ENCODE measurements around the gene BRD4.

The BRD4 gene

DNA sequence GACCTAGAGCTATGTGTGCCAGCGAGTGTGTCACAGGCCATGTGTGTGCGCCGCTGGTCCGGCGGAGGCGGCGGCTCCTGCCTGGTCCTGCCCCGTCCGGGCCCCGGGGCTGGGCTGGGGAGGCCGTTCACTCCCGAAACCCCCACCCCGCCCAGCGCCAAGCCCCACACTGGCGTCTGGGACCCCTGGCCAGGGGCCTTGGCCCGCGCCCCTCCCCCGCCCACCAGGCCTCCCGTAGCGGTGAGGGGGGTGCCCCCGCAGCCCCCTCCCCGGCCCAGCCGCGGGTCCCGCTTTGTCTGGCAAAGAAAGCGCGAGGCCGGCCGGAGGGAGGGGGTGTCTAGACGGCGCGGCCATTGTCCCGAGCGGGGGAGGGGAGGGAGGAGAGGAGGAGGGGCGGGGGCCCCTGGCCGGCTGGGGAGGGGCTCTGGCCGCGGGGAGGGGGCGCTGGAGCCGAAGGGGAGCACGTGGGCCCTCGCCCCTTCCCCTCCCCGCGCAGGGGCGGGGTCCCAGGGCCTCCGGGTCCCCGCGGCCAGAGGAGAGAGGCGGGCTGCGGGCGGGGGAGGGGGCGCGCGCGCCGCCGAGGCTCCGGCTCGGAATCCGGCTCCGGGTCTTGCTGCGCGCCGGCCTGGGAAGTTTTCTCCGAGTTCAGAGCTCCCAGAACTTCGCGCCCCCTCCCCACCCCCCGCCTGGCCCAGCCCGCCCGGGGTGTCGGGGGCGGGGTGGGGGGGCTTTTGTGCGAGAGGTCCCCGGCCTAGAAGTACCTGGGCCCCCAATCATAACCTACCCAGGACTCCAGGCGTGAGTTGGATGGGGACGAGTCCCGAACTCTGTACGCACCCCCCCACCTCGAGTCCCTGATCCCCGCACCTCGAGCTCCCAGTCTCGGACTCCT, 132.4 kb downstream of the BRD4 start:
- peak overlapping the region; percentile 95 for H3K4me2 ChIP-seq

DNA sequence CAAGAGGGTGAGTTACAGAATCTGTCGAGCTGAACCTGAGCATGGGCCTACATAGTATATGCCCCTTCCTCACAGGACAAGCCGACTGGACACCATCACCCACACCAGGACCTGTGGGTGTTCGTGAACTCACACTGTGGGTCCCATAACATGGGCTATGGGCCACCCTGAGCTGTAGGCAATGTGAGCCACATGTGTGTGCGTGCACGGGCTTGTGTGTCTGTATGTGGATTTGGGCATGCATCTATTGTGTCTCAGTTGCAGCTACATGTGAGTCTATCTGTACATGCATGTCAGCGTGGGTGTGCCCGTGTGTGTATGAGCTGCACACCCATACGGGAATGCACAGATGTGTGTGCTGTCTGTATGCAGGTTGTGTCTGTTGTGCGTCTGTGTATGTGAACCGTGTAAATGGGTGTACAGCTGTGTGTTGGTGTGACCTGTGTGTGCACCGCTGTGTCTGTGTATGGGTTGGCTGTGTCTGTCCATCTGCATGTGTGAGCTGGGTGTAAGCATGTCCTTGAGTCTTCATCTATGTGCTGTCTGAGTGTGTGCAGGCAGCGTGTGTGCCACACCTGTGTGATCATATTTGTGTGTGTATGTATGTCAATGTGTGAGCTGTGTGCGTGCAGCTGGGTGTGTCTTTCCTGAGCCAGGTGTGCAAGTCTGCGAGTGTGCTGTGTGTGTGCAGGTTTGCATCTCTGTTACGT, 133.2 kb downstream of the BRD4 start:
- H3K4me1 ChIP-seq: peaks cover 69% of the 10 kb centered on the region
- peaks cover 48% of the 10 kb centered on the region for H4K20me1 ChIP-seq
- peak overlapping the region; percentile 95 for H3K4me2 ChIP-seq
- H3K36me3 ChIP-seq: peaks cover 15% of the 10 kb centered on the region
- peak overlapping the region; percentile 96 for H3K4me3 ChIP-seq
- H3K9me3 ChIP-seq: no peaks in the 10 kb centered on the region
- no peak for TF ChIP-seq Cebpa-rat (IDR thresholded peaks at IDR 0.05)
- H3K9ac ChIP-seq: peak overlapping the region; percentile 92
- H3K27ac ChIP-seq: peak overlapping the region; percentile 94
- H3K27me3 ChIP-seq: no peaks in the 10 kb centered on the region

More for the DNA sequence above, 132.4 kb downstream of the BRD4 start:
- Histone ChIP-seq H3K9me3 (no peaks in the 10 kb centered on the region), H3K4me1 (peaks cover 61% of the 10 kb centered on the region), H4K20me1 (peaks cover 40% of the 10 kb centered on the region), H3K9ac (peak overlapping the region; percentile 92), H3K4me3 (peak overlapping the region; percentile 96), H3K27me3 (no peaks in the 10 kb centered on the region), H3K36me3 (peaks cover 7% of the 10 kb centered on the region; the same call in 1 of the 2 replicates), H3K27ac (peak overlapping the region; percentile 94)
- TF ChIP-seq Cebpa-rat (IDR thresholded peaks at IDR 0.05): no peak

DNA sequence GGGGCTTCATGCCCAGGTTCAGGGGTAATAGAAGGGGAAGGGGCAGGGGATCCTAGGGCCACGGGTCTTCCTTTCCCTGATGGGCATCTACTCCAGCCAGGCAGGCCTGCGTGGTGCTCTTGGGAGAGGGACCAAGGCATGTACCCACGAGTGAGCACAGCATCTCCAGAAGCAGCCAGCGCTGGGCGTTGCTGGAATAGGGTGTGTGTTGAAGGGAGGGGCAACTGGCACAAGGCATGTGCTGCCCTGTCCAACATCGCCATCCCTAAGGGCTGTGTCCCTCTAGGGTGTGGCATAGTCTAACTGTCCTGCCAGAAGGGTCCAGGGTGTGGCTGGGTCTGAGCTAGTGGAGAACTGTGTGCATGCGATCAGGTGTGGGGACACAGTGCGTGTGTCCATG, 134.4 kb downstream of the BRD4 start:
- Histone ChIP-seq H3K9ac (peak overlapping the region; percentile 70), H3K36me3 (peaks cover 26% of the 10 kb centered on the region), H4K20me1 (peaks cover 59% of the 10 kb centered on the region), H3K4me1 (peaks cover 71% of the 10 kb centered on the region), H3K27ac (peak overlapping the region; percentile 94), H3K4me2 (peak overlapping the region; percentile 95), H3K27me3 (no peaks in the 10 kb centered on the region), H3K9me3 (no peaks in the 10 kb centered on the region), H3K4me3 (peak overlapping the region; percentile 96)
- TF ChIP-seq Cebpa-rat (IDR thresholded peaks at IDR 0.05): no peak

DNA sequence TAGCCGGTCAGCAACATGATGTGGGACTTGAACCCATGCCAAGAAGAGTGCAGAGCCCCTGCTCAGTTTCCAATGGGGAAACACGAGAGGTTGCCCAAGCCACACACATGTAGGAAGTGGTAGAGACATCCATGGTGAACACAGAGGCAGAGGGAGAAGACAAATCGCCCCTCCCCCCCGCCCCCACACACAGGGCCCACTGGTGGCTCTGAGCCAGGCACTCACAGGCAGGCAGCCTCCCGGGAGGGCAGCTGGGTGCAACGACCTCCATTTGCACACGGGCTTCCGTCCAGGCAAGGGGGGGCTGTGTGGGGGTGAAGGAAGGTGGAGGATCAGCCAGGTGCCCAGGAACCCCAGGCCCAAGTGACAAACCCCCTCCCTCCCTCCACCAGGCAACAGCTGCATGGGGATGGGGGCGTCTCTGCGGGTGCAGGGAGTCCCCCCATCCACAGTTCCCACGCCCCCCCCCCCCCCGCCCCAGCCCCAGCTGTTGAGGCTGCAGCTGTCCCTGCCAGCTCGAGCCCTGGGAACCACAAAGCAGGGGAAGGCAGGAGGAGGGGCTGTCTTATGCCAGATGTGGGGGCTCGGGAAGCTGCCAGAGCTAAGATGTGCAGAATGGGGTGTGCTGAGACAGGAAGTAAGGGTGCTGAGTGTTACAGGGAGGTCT, 134.9 kb downstream of the BRD4 start:
- H3K27ac ChIP-seq: peak overlapping the region; percentile 94
- H4K20me1 ChIP-seq: peaks cover 65% of the 10 kb centered on the region

DNA sequence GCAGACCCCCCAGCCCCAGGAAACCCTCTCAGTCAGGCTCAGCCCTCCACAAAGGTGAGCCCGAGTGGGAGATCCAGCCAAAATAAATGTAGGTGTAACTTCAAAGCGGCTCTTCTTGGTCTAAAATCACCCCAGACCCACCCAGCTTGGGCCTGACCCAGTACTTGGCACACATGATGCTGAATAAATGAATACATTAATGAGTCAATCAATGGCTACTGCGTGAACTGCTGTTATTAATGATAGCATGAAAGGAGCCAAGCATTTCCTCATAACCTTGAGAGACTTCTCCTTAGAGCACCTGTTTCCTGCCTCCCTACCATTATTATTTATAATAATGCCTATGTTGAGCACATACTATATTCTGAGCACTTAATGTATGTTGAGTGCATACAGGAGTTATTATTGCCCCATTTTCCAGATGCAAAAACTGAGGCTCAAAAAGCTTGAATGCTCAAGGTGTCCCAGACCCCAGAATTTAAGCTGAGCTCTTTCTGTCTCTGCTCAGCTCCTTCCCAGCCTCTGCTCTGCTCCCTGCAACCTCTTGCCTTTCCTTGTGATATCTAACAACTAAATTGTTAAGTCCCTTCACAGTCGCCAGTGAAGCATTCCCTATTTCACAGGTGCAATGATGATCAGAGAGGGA, 135.9 kb downstream of the BRD4 start:
- H3K27ac ChIP-seq: peak overlapping the region; percentile 72
- no peak for TF ChIP-seq Cebpa-rat (IDR thresholded peaks at IDR 0.05)
- peaks cover 74% of the 10 kb centered on the region for H4K20me1 ChIP-seq
- H3K9ac ChIP-seq: no peak overlapping the region; the same call in 1 of the 2 replicates
- peaks cover 41% of the 10 kb centered on the region for H3K36me3 ChIP-seq
- H3K9me3 ChIP-seq: no peaks in the 10 kb centered on the region
- H3K27me3 ChIP-seq: no peaks in the 10 kb centered on the region
- peaks cover 57% of the 10 kb centered on the region for H3K4me1 ChIP-seq
- H3K4me2 ChIP-seq: peak overlapping the region; percentile 88
- H3K4me3 ChIP-seq: peak overlapping the region; percentile 61

More for the DNA sequence above, 134.9 kb downstream of the BRD4 start:
- TF ChIP-seq Cebpa-rat (IDR thresholded peaks at IDR 0.05): no peak
- Histone ChIP-seq H3K4me2 (peak overlapping the region; percentile 95), H3K4me1 (peaks cover 67% of the 10 kb centered on the region), H3K27me3 (no peaks in the 10 kb centered on the region), H3K36me3 (peaks cover 32% of the 10 kb centered on the region), H3K4me3 (peak overlapping the region; percentile 96; the same call in 1 of the 2 replicates), H3K9ac (peak overlapping the region; percentile 70; the same call in 1 of the 2 replicates), H3K9me3 (no peaks in the 10 kb centered on the region)

DNA sequence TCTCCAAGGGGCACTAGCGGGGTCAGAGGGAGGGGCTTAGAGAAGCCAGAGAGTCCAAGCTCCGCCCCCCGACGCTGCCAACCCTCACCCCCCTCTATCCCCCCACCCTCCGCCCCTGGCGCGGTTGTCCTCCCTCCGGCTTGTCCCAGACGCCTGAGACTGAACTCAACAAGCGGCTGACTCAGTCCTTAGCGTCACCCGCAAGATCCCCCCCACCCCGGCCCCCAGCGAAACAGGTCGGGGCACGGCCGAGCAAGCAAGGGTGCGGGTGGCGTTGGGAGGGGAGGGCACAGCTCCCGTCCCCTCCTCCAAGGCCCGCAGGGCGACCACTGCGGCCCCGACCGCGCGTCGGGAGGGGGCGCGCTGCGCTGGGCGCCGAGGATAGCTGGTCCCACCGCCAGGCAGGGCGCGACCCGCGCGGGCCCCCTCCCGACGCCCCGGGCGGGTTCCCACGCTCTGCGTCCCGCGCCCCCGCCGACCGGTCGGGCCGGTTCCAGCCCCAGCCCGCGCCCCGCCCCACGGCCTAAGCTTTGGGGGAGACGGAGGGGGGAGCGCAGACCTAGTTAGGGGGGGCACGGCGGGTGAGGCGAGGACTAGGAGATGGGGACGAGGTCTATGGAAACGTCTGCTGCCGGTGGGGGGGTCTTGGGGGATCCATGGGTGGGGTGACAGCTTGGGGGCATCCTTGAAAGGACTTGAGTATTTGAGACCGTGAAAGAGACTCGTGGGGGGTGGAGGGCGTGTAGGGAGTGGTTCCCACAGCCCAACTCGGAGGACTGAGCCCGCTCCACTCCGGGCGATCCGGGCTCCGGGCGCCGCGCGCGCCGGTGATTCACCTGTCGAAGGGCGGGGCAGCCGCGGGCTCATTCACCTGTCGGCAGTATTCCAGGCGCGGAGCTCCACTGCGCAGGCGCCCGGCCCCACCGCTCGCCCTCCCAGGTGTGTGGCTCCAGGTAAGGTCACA, 136.7 kb downstream of the BRD4 start:
- H3K4me2 ChIP-seq: peak overlapping the region; percentile 88
- H3K4me1 ChIP-seq: peaks cover 52% of the 10 kb centered on the region
- no peaks in the 10 kb centered on the region for H3K9me3 ChIP-seq
- peak overlapping the region; percentile 61 for H3K4me3 ChIP-seq
- peak overlapping the region; percentile 64; the same call in 1 of the 2 replicates for H3K27ac ChIP-seq
- H3K9ac ChIP-seq: peak overlapping the region; percentile 48; the same call in 1 of the 2 replicates
- no peaks in the 10 kb centered on the region for H3K27me3 ChIP-seq
- peaks cover 82% of the 10 kb centered on the region for H4K20me1 ChIP-seq
- peaks cover 49% of the 10 kb centered on the region for H3K36me3 ChIP-seq
- no peak for TF ChIP-seq Cebpa-rat (IDR thresholded peaks at IDR 0.05)

DNA sequence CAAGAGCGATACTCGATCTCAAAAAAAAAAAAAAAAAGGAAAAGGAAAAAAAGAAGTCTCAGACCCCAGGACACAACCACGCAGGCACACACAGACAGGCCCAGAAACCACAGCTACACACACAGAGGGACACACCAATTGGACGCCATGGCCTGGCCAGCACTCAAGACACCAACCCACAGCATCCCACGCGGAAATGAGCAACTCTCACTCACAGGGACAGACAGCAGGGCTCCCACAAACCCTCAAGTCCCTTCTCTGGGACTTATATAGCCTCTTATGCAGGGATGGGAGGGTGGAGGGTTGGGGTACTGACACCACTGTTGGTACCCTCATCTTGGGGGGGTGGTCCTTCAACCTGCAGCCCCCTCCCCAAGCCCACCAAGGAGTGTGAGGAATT, 137.4 kb downstream of the BRD4 start:
- Histone ChIP-seq H4K20me1 (peaks cover 89% of the 10 kb centered on the region), H3K4me3 (no peak overlapping the region), H3K9me3 (no peaks in the 10 kb centered on the region), H3K36me3 (peaks cover 57% of the 10 kb centered on the region), H3K4me2 (peak overlapping the region; percentile 88), H3K27ac (no peak overlapping the region), H3K4me1 (peaks cover 52% of the 10 kb centered on the region), H3K27me3 (no peaks in the 10 kb centered on the region), H3K9ac (0 out of 2 replicates have a peak overlapping the region, but pooled peaks have one; percentile 6)
- no peak for TF ChIP-seq Cebpa-rat (IDR thresholded peaks at IDR 0.05)

DNA sequence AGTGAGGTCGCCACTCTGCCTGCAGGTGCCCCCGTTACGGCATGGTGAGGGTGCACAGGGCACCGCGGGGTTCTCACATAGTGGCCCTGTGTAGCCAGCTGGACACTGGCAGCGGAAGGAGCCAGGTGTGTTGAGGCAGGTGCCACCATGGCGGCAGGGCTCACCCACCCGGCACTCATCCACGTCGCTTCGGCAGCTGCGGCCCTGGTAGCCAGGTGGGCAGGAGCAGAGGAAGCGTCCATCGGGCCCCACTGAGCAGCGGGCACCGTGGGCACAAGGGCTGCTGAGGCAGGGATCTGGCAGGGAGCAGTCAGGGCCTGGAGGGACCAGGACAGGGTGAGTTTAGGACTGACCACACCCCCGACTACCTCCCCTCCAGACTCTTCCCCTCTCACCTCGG, 140.4 kb downstream of the BRD4 start:
- no peak for TF ChIP-seq Cebpa-rat (IDR thresholded peaks at IDR 0.05)

More for the DNA sequence above, 140.4 kb downstream of the BRD4 start:
- Histone ChIP-seq H3K4me2 (no peak overlapping the region), H4K20me1 (peaks cover 93% of the 10 kb centered on the region), H3K4me1 (peaks cover 30% of the 10 kb centered on the region), H3K27ac (0 out of 2 replicates have a peak overlapping the region, but pooled peaks have one; percentile 30), H3K9ac (no peak overlapping the region), H3K36me3 (peaks cover 85% of the 10 kb centered on the region), H3K9me3 (no peaks in the 10 kb centered on the region), H3K4me3 (no peak overlapping the region), H3K27me3 (no peaks in the 10 kb centered on the region)
